ENCODE results near the gene CLTCL1.
"Not testable (repeated sequence)": the region's sequence is repeated elsewhere in the genome, so short reads cannot be mapped to it uniquely, and the experiment has no call there.

CLTCL1 gene

GRCh38 chr22:19174106-19175025 is 117.2 kb downstream of the CLTCL1 start:
- DNase-seq, result no peak

DNA sequence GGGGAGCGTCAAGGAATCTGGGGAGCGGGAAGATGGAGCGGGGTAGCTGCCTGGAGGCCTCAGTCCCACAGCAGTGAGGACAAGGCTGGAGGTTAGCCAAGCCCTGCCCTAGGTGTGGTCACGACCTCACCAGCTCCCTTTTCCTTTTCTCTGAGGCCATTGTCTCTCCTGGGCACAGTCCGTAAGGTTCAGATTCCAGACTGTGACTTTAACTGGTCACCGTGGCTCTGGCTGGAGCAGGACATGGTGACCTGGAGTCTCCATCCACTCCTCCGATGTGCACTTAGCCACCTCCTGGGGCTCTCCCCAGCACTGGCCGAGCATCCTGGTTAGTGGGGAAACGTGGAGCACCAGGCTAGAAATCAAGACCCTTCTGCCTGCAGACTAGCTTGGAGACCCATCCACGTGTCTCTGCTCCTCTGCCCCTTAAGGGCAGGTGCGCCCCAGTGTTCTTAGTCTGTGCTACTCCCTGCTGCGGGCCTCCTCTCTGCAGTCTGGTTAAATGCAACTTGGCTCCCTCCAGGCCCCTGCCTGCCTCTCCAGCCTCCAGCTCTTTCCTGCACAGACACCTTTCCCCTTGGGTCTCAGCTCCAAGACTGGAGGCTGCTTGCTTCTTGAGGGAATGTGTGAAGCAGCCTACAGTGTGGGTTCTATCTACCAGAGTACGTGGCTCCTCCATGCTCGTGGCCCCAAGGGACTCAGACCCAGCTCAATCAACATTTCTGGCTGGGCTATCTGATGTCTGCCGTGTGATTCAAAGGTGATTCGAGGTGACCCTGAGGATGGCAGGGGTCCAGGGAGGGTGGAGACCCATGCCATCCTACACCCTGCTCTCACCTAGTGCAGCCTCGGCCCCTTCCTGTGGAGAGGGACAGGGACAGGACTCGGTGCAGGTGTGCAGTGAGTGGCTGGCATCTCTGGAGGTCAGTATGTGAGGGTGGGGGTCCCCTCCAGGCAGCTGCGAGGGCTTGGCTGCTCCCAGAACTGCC is 118.2 kb downstream of the CLTCL1 start:
- no peak for DNase-seq

DNA sequence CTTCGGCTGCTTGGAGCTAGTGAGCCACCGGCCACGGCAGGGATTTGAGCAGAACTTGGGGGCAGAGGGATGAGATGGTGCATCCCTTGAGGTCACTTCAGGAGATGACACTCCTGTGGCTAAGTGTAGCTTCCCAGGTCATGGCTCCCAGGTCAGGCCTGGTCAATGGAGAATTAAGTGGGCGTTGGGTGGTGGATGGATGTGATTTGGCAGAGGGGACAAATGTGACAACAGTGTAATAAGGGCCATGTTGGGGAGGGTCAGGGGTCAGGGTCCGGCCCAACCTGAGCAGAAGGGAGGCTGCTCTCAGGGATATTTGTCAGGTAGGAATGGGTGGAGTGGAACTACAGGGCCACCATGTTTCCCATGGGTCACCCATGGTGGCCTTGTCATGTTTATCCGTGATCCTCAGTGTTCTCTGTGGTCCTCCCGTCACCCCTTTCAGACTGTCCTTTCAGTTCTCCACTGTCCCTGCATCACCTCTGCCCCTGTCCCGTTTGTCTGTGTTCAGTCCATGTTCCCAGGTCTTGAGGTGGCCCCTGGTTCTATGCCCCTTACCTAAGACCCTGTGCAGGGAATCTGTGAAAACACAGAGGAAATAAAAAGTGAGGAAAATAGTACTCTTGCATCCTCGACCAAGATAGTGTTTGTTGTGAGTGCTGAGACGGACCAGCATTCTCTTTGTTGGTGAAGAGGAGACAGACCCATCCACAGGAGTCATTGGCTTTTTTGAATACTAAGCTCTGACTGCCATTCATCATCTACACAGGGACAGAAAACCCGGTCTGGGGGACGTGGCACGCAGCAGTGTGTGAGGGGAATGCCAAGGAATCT is 119.1 kb downstream of the CLTCL1 start:
- DNase-seq, result no peak

DNA sequence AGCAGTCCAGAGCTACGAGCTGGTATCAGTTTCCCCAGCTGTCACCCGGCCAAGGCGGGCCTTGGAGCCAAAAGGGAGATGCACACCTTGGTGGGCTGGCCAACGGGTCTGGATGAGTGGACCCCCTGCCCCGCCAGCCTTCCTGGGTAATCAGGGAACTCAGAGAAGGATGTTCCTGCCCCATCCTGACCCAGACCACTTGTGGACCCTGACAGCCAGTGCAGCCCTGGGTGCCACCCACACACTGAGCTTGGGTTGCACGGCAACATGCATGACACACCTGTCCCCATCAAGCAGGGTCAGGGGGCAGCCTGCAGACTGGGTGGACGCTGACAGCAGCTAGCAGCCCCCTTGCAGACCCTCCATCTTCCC is 121.6 kb downstream of the CLTCL1 start:
- DNase-seq, result no peak

DNA sequence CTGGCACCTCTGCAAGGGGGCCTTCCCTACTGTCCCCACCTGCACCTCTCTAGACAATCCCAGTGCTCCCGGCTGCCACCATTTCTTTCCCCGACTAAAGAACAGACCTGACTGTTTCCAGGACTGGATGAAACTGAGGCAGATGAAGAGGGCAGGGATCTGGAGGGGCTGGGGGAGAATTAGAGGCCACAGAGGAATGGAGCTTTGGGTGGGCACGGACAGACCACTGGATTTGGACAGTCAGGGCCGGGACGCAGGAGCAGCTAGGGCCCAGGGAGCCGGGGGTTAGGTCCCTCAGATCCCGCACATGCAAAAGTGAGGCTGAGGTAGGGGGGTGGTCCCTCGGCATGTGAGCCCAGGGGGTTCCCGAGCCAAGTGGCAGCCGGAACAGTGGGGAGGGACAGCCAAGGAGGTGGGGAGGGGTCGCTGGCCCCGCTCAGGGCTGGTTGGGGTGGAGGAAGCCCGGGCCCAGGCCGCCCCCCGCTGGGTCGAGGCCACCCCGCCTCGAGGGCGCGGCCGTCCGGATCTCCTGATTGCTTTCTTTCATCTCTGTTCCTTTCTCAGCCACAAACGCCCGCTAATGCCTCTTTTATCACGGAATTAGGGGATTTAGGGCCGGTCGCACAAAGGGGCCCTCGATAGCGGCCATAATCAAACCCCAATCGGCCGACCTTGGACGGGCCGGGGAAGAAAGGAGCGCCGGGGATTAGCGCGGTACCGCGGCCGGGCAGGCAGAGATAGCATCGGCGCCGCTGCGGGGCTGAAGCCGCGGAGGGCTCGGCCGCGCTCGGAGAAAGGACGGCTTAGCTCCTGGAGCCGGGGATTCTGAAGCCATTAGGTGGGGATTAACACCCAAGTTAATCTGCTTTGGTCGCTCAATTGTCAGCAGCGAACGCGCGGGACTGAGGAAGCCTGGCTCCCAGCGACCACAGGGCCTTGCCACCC is 122.2 kb downstream of the CLTCL1 start:
- no peak for DNase-seq

- DNase-seq, result no peak
Observed at GRCh38 chr22:19168088-19168890, 123.2 kb downstream of the CLTCL1 start.

GRCh38 chr22:19167106-19167869 is 124.2 kb downstream of the CLTCL1 start:
- no peak for DNase-seq

- DNase-seq, result no peak
Observed at GRCh38 chr22:19166421-19166820, 125.1 kb downstream of the CLTCL1 start.

GRCh38 chr22:19164425-19164824 is 127.1 kb downstream of the CLTCL1 start:
- no peak for DNase-seq

GRCh38 chr22:19158649-19159048 is 132.9 kb downstream of the CLTCL1 start:
- not testable (repeated sequence) for DNase-seq

GRCh38 chr22:19156109-19156508 is 135.4 kb downstream of the CLTCL1 start:
- DNase-seq, result not testable (repeated sequence)

DNA sequence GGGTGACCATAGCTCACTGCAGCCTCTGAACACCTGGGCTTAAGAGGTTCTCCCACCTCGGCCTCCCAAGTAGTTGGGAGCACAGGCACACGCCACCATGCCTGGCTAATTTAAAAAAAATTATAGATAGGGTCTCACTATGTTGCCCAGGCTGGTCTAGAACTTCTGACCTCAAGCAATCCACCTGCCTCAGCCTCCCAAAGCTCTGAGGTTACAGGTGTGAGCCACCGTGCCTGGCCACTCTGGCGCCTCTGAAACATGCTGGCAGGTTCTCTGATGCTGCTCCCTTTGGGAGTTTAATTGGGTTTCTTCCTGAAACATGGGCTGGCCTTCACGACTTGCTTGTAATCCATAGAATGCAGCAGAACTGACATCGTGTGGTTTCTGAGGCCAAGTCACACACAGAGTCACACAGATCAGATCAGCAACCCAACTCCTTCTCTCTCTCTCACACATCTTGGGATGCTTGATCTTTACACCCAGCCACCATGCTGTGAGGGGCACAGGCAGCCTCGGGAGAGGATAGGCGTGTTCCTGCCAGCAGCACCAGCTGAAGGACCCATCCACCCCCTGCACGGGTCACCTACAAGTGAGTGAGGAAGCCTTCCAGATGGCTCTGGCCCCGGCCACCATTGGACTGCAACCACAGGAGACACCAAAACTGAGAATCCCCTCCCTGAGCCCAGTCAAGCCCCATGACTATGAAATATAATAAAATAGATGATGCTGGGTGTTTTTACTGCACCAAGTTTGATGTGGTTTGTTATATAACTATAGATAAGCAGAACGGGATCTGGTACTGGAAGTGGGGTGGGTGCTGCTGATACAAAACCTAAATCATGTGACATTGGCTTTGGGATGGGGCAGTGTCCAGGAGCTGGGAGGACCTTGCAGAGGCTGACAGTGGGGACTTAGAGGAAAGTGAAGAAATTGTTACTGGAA is 138.3 kb downstream of the CLTCL1 start:
- no peak for DNase-seq

DNA sequence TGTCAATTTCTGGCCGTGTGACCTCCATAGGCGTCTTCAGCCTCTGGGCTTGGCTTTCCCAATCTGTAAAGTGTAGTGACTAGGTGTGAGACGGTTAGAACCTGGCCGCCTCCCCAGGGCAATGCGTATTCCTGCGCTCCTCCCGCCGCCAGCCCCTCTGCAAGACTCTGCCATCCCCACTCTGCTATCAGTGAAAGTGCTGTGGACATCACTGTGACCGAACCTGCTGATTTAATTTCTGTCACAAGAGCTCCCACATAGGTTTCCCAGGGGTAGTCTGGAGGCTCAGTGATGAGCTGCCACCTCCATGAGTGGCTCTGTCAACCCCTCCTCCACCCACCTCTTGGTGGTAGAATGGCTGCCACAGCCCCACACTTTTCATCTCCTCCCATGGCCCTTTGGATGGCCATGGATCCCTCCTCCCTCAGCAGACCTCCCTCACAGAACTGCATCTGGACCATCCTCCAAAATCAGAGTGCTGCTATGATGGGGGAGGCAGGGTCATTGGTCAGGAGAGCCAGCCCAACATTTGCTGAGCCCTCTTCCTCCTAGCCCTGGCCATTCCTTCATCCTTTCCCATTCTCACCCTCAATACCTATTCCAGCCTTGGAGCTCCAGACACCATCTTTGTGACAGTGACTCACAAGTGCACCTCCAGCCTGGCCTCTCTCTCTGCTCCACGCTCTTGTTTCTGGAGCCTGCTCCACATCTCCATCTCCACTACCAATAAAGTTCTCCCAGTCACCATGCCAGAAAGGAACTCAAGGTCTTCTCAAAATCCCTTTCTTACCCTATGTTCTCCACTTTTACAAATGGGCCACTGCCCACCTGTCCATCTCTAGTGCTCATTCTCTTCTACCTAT is 140.0 kb downstream of the CLTCL1 start:
- DNase-seq, result no peak

- DNase-seq, result no peak
Observed at GRCh38 chr22:19150482-19151328, 140.8 kb downstream of the CLTCL1 start.

DNA sequence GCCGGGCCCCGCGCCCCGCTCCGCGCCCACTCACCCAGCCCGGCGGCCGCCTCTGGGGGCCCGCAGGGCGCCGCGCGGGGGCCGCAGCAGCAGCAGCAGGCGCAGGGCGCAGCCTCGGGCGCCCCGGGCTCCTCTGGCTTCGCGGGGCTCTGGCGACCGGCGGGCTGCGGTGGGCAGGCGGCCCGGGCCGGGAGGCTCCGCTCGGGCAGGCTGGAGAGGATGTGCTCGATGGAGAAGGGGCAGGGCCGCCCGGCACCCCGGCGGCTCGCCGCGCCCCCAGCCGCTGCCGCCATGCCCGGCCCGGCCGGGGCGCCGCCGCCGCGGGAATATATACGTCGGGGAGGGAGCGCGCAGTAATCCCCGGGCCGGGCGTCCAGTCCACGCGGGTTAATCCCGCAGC is 141.5 kb downstream of the CLTCL1 start, which contains the start of gene GSC2:
Gene GSC2 (minus strand): TSS at position 302 of the 400 bp plus-strand sequence. CDS start 9 bp downstream, at position 293.
- DNase-seq, result no peak
